ENCODE results near the gene CHD8.

DNA sequence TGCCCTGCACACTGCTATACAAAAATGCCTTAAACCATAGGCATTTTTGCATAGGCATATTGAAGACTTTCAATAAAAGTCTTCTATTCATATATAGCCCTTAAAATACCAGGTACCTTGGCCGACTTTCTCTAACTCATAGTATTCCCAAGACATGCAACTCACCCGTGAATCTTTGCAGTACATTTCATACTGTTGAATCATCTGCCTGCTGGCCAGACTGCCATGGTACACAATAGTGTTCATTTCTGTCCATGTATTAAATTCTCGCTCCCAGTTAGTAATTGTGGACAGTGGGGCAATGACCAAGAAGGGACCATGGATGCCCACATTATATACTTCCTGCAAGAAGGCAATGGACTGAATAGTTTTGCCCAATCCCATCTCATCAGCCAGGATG is 47.8 kb downstream of the CHD8 start:
- TF ChIP-seq, protein P1, sequence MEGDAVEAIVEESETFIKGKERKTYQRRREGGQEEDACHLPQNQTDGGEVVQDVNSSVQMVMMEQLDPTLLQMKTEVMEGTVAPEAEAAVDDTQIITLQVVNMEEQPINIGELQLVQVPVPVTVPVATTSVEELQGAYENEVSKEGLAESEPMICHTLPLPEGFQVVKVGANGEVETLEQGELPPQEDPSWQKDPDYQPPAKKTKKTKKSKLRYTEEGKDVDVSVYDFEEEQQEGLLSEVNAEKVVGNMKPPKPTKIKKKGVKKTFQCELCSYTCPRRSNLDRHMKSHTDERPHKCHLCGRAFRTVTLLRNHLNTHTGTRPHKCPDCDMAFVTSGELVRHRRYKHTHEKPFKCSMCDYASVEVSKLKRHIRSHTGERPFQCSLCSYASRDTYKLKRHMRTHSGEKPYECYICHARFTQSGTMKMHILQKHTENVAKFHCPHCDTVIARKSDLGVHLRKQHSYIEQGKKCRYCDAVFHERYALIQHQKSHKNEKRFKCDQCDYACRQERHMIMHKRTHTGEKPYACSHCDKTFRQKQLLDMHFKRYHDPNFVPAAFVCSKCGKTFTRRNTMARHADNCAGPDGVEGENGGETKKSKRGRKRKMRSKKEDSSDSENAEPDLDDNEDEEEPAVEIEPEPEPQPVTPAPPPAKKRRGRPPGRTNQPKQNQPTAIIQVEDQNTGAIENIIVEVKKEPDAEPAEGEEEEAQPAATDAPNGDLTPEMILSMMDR (IDR thresholded peaks at IDR 0.05): no peak
- TF ChIP-seq POLR2A (IDR thresholded peaks at IDR 0.05) (no peak), POLR2AphosphoS5 (IDR thresholded peaks at IDR 0.05) (no peak)
